Activated CD8-positive, alpha-beta memory T cell treated with anti-CD3 and anti-CD28 coated beads, Interleukin-2, amount 50 U/mL, for 1 hour (primary cell): ENCODE data around the gene N4BP2.
"Not testable (repeated sequence)": the region's sequence is repeated elsewhere in the genome, so short reads cannot be mapped to it uniquely, and the experiment has no call there.

ENCODE experiments used
- DNase-seq: peaks from one replicate; pipeline ENCODE4 v3.0.0-alpha.2; 2020; ENCODE audit errors: extremely low read depth

Gene N4BP2

GRCh38 chr4:40087799-40088366, 31.2 kb downstream of the N4BP2 start:
- DNase-seq = no peak

- not testable (repeated sequence) for DNase-seq
These were observed 36.8 kb downstream of the N4BP2 start for GRCh38 chr4:40093400-40093799.

GRCh38 chr4:40099010-40099409, 42.4 kb downstream of the N4BP2 start:
- DNase-seq = no peak

GRCh38 chr4:40107150-40107549, 50.5 kb downstream of the N4BP2 start:
- not testable (repeated sequence) for DNase-seq

GRCh38 chr4:40112027-40112792, 55.6 kb downstream of the N4BP2 start:
- DNase-seq = no peak

- no peak for DNase-seq
These were observed 57.6 kb downstream of the N4BP2 start for GRCh38 chr4:40114206-40114605.

GRCh38 chr4:40118861-40119260, 62.2 kb downstream of the N4BP2 start:
- DNase-seq = no peak

- DNase-seq = no peak
These were observed 62.7 kb downstream of the N4BP2 start for GRCh38 chr4:40119344-40119743.

GRCh38 chr4:40121515-40121914, 64.9 kb downstream of the N4BP2 start:
- DNase-seq = no peak

- DNase-seq = no peak
These were observed 66.3 kb downstream of the N4BP2 start for GRCh38 chr4:40122941-40123340.

GRCh38 chr4:40124690-40125089, 68.0 kb downstream of the N4BP2 start:
- peak; percentile 4 for DNase-seq

- DNase-seq = no peak
These were observed 73.9 kb downstream of the N4BP2 start for GRCh38 chr4:40130401-40131036.

GRCh38 chr4:40132816-40133215, 76.2 kb downstream of the N4BP2 start:
- DNase-seq = no peak

- DNase-seq = no peak
These were observed 77.7 kb downstream of the N4BP2 start for GRCh38 chr4:40134206-40134917.

GRCh38 chr4:40136202-40136601, 79.6 kb downstream of the N4BP2 start:
- not testable (repeated sequence) for DNase-seq

GRCh38 chr4:40140196-40140595, 83.5 kb downstream of the N4BP2 start:
- no peak for DNase-seq

- not testable (repeated sequence) for DNase-seq
These were observed 83.9 kb downstream of the N4BP2 start for GRCh38 chr4:40140597-40140996.

- DNase-seq = no peak
These were observed 87.4 kb downstream of the N4BP2 start for GRCh38 chr4:40143926-40144508.

GRCh38 chr4:40144716-40145115, 88.1 kb downstream of the N4BP2 start:
- DNase-seq = no peak

- DNase-seq = not testable (repeated sequence)
These were observed 90.8 kb downstream of the N4BP2 start for GRCh38 chr4:40147490-40147889.

- DNase-seq = peak; percentile 50
These were observed 93.3 kb downstream of the N4BP2 start for GRCh38 chr4:40149960-40150385.

GRCh38 chr4:40150932-40151331, 94.3 kb downstream of the N4BP2 start:
- no peak for DNase-seq
